Stimulated activated CD4-positive, alpha-beta T cell treated with anti-CD3 and anti-CD28 coated beads, TNF-alpha, amount 100 ng/mL, for 24 hours (primary cell): ENCODE measurements around the gene FOXD4L4.
"Not testable (repeated sequence)": the region's sequence is repeated elsewhere in the genome, so short reads cannot be mapped to it uniquely, and the experiment has no call there.

ENCODE experiments used
- DNase-seq, 3 experiments: peaks; one replicate each; pipeline ENCODE4 v3.0.0-alpha.2; 2020; ENCODE audit warnings: low read depth in 3 of 3

FOXD4L4 gene

DNA sequence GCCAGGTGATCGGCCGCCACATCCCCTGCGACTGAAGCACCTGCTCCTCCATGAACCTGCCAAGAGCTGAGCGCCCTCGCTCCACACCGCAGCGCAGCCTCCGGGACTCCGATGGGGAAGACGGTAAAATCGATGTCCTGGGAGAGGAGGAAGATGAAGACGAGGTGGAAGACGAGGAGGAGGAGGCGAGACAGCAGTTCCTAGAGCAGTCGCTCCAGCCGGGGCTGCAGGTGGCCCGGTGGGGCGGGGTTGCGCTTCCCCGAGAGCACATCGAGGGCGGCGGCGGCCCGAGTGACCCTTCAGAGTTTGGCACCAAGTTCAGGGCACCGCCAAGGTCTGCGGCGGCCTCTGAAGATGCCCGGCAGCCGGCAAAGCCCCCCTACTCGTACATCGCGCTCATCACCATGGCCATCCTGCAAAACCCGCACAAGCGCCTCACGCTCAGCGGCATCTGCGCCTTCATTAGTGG is at the start of gene FOXD4L4:
Gene FOXD4L4 (plus strand): TSS at position 51 of the 469 bp plus-strand sequence. CDS start 0 bp downstream, at position 51.
- not testable (repeated sequence) for DNase-seq

DNA sequence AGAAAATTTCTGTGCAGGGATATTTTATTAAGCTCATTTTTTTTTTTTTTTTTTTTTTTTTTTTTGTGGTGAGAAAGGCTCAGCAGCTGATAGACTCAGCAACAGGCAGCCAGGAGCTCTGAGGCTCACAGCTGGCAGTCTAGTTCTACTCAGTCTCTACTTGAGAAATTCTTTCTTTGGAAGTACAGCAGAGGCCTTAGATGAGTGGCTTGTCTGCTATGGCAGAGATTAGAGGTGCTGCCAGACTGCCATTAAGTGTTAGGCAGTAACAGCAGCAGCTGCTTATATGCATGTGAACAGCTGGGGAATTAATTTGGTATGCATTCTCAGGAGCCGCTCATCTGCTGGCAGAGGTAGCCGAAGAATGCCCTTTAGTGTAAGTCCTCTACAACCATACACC is 33.4 kb upstream of the FOXD4L4 start:
- not testable (repeated sequence) for DNase-seq

DNA sequence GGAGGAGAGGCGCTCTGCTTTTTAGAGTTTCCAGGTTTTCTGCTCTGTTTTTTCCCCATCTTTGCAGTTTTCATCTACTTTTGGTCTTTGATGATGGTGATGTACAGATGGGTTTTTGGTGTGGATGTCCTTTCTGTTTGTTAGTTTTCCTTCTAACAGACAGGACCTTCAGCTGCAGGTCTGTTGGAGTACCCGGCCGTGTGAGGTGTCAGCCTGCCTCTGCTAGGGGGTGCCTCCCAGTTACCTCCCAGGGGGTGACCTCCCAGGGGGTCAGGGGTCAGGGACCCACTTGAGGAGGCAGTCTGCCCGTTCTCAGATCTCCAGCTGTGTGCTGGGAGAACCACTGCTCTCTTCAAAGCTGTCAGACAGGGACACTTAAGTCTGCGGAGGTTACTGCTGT is 22.5 kb upstream of the FOXD4L4 start:
- DNase-seq: not testable (repeated sequence)

- not testable (repeated sequence) for DNase-seq
These were observed 1.2 kb downstream of the FOXD4L4 start for GRCh38 chr9:65738133-65738532.
